Left lung (tissue), 10 donors: Measurements from ENCODE around the gene UPP2. TPM values are rescaled to one million over a fixed set of nuclear protein-coding genes. Genes with fewer than 3 reads are reported as not detected.

Experiments
- ATAC-seq: fragments of 200-7000 bp; cut with Tn5 transposase; one replicate; pipeline ENCODE4 v1.9.1; 2020; ENCODE audit warnings: moderate library complexity
- DNase-seq, 4 donors: peaks; one replicate each; pipeline ENCODE4 v3.0.0-alpha.2; 2013 to 2020
- H3K27ac ChIP-seq, 2 donors: fragments of 200-600 bp; sonication (generic) in 1 of 2; one replicate each; pipeline versions ENCODE4 v1.5.0 to v1.8.0; 2020 to 2021
- H3K27me3 ChIP-seq, 2 donors: fragments of 200-600 bp; sonication (generic) in 1 of 2; one replicate each; pipeline versions ENCODE4 v1.5.0 to v1.8.0; 2020 to 2021
- H3K36me3 ChIP-seq, 2 donors: fragments of 200-600 bp; sonication (generic) in 1 of 2; one replicate each; pipeline versions ENCODE4 v1.5.0 to v1.8.0; 2020 to 2021
- H3K4me1 ChIP-seq, 2 donors: fragments of 200-600 bp; one replicate each; pipeline ENCODE4 v1.8.0; 2021
- H3K4me3 ChIP-seq, 2 donors: fragments of 200-600 bp; sonication (generic) in 1 of 2; one replicate each; pipeline versions ENCODE4 v1.5.0 to v1.8.0; 2020 to 2021; ENCODE audit warnings: mild to moderate bottlenecking in 1 of 2
- H3K9me3 ChIP-seq, 2 donors: fragments of 200-600 bp; sonication (generic) in 1 of 2; one replicate each; pipeline versions ENCODE4 v1.5.0 to v1.8.0; 2020 to 2021
- CTCF ChIP-seq, 2 donors: fragments of 200-600 bp; sonication (generic) in 1 of 2; IDR thresholded peaks; one replicate each; pipeline versions ENCODE4 v1.5.0 to v1.8.0; 2021; ENCODE audit warnings: antibody characterized with exemption in 2 of 2
- intact Hi-C, 2 donors: fragments of 100-400 bp; cut with DNase I; formaldehyde crosslinking; loops; one replicate each; pipeline versions ENCODE4 v1.11.2 to v1.14.2; 2022
- polyA plus RNA-seq, 6 donors: library from polyadenylated mRNA; unstranded; fragments of 120-200 nt; gene quantifications; one replicate each; pipeline ENCODE4 v1.2.1, GENCODE V29; 2013; ENCODE audit not compliant: insufficient read length in 6 of 6
- total RNA-seq, 2 donors: library from RNA; stranded (reverse); fragmentation: NEBNext Ultra II Directional; extraction: Animal tissue kit (Norgen Biotek cat#: 25700); gene quantifications; one replicate each; pipeline ENCODE4 v1.2.1, GENCODE V29; 2021
- donor health status: DM: no; HTN: yes; CAD: no.
- donor health status: DM: no; HTN: no; CAD: no.

The UPP2 gene
- total and polyA plus RNA-seq, 8 donors, result 0.14 to 0.93 (median 0.34) TPM; not detected in 2

DNA sequence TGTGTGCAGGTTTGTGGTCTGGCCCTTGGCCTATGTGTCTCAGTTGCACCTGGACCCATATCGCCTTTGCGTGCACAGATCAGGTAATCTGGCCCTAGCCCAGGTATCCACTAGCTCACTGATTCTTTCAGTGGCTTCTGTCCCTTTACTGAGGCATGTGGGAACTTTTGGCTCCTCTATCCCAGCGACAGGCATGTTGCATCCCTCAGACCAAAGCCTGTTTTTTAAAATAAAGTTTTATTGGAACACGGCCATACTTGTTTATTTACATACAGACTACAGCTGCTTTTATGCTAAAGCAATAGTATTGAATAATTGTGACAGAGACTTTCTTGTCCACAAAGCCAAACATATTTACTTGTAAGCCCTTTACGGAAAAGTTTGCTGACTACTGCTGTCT lies 39.9 kb upstream of the UPP2 start:
- H3K9me3 ChIP-seq, result no peaks in the 10 kb centered on the region
- no peaks in the 10 kb centered on the region for H3K27me3 ChIP-seq
- no peaks in the 10 kb centered on the region for H3K4me1 ChIP-seq
- H3K36me3 ChIP-seq, result no peaks in the 10 kb centered on the region
- ATAC-seq (no peak), DNase-seq (no peak)
- no peak overlapping the region for H3K27ac ChIP-seq
- intact Hi-C loops, result no loop called here
- no peak overlapping the region for H3K4me3 ChIP-seq
- TF ChIP-seq CTCF (IDR thresholded peaks at IDR 0.05), result no peak

DNA sequence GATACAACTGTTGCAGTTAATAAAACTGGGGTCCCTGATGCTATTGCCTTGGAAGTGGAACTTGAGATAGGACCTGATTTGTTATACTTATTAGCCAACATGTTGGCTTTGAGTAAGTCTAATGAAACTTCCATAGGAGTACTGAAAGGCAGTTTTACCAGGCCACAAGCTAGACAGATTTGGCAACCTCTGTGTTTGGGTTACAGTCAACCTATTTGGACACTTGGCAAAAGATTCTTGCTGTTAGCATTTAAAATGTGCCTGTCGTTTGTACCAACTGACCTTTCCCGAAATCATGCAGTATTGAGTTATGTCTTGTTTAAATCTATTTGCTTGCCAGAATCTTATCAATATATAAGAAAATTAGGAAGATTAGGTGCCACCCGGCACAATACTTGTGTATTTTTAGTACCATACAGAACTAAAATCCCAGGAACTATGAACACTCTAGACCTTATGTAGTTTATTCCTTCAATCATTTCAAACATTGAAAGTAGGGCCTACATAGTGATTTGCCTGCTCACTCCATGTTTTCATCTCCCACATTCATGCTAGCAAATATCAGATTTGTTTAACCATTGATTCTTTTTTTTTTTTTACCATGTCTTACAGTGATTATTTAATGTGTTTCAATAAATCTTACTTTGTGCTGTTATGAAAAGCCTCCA lies 35.5 kb upstream of the UPP2 start:
- H3K27ac ChIP-seq, result no peak overlapping the region
- DNase-seq (no peak), ATAC-seq (no peak)
- H3K4me1 ChIP-seq, result no peaks in the 10 kb centered on the region
- no peaks in the 10 kb centered on the region for H3K27me3 ChIP-seq
- no peaks in the 10 kb centered on the region for H3K9me3 ChIP-seq
- no peaks in the 10 kb centered on the region for H3K36me3 ChIP-seq
- no peak for TF ChIP-seq CTCF (IDR thresholded peaks at IDR 0.05)
- no peak overlapping the region for H3K4me3 ChIP-seq
- intact Hi-C loops, result no loop called here

GRCh38 chr2:158071018-158071417 lies 30.7 kb upstream of the UPP2 start:
- intact Hi-C loops, result no loop called here
- no peak for ATAC-seq
- TF ChIP-seq CTCF (IDR thresholded peaks at IDR 0.05), result no peak
- no peaks in the 10 kb centered on the region for H3K36me3 ChIP-seq
- H3K4me1 ChIP-seq, result no peaks in the 10 kb centered on the region
- H3K9me3 ChIP-seq, result no peaks in the 10 kb centered on the region
- DNase-seq, result no peak
- no peak overlapping the region for H3K4me3 ChIP-seq
- H3K27me3 ChIP-seq, result no peaks in the 10 kb centered on the region
- no peak overlapping the region for H3K27ac ChIP-seq

DNA sequence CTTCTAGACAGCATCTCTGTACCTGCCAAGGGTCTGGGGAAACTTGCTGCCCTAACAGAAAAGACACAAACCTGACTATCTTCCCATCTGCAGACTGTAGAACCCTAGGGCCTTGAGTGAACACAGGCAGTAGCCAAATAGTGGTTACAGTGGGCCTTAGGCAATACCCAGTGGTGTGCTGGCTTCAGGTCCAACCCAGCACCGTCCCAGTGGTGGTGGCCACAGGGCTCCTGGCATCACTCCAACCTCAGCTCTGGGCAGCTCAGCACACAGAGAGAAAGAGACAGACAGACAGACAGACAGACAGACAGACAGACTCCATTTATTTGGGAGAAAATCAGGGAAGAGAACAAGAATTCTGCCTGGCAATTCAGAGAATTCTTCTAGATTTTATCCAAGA lies 29.3 kb upstream of the UPP2 start:
- Histone ChIP-seq H3K4me1 (no peaks in the 10 kb centered on the region), H3K27ac (no peak overlapping the region), H3K36me3 (no peaks in the 10 kb centered on the region), H3K4me3 (no peak overlapping the region), H3K9me3 (peaks cover 0 to 13% of the 10 kb centered on the region in 2 donors), H3K27me3 (no peaks in the 10 kb centered on the region)
- intact Hi-C loops, result no loop called here
- TF ChIP-seq CTCF (IDR thresholded peaks at IDR 0.05), result no peak
- DNase-seq (no peak), ATAC-seq (no peak)

DNA sequence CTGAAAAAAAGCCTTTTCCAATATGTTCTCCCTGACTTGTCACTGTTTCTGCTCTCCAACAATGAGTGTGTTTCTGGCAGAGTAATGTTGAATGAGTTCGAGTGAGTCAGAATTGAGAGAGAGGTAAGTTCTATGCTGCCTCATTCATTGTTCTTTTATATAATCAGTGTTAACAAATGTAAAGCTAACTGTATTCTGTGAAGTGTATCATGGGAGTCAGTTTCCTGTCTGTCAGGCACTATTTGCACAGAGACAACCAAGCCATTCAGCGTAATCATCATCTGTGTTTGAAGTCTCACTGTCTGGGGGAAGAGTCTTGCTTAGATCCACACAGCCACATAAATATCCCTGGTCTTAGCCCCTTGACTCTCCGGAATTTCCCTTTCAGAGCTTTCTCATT lies 22.0 kb upstream of the UPP2 start:
- Histone ChIP-seq H3K4me3 (no peak overlapping the region), H3K27ac (no peak overlapping the region), H3K9me3 (peaks cover 0 to 14% of the 10 kb centered on the region in 2 donors), H3K36me3 (no peaks in the 10 kb centered on the region), H3K4me1 (no peaks in the 10 kb centered on the region), H3K27me3 (no peaks in the 10 kb centered on the region)
- DNase-seq, result no peak
- intact Hi-C loops, result no loop called here
- ATAC-seq, result no peak
- TF ChIP-seq CTCF (IDR thresholded peaks at IDR 0.05), result no peak
